Activated CD4-positive, alpha-beta T cell treated with anti-CD3 and anti-CD28 coated beads, Interleukin-2, amount 50 U/mL, for 4 hours (primary cell): ENCODE measurements around the gene ARHGDIB.

ENCODE experiments used
- DNase-seq, 2 experiments: peaks; one replicate each; pipeline ENCODE4 v3.0.0-alpha.2; 2020

Gene ARHGDIB

GRCh38 chr12:14954269-14954668 is 7.1 kb downstream of the ARHGDIB start:
- no peak for DNase-seq

- DNase-seq = no peak
These were observed 7.6 kb downstream of the ARHGDIB start for GRCh38 chr12:14953752-14954151.

- no peak for DNase-seq
These were observed 9.0 kb downstream of the ARHGDIB start for GRCh38 chr12:14952299-14952921.

GRCh38 chr12:14951851-14952250 is 9.6 kb downstream of the ARHGDIB start:
- no peak for DNase-seq

GRCh38 chr12:14950982-14951746 is 10.2 kb downstream of the ARHGDIB start:
- no peak for DNase-seq

GRCh38 chr12:14950421-14950820 is 11.0 kb downstream of the ARHGDIB start:
- DNase-seq = no peak

GRCh38 chr12:14949631-14950030 is 11.8 kb downstream of the ARHGDIB start:
- no peak for DNase-seq

- DNase-seq = peak; percentile 32 to 46
These were observed 12.7 kb downstream of the ARHGDIB start for GRCh38 chr12:14948672-14949071.

- no peak for DNase-seq
These were observed 14.5 kb downstream of the ARHGDIB start for GRCh38 chr12:14946861-14947260.

- DNase-seq = no peak
These were observed 15.2 kb downstream of the ARHGDIB start for GRCh38 chr12:14946162-14946561.

GRCh38 chr12:14942196-14942931 is 19.0 kb downstream of the ARHGDIB start:
- no peak for DNase-seq

GRCh38 chr12:14941369-14941768 is 20.0 kb downstream of the ARHGDIB start:
- DNase-seq = no peak

- DNase-seq = no peak
These were observed 23.1 kb downstream of the ARHGDIB start, which contains the start of gene ERP27 for GRCh38 chr12:14938301-14938700. ERP27 (minus strand) TSS chr12:14938537; CDS start chr12:14938508, 29 bp downstream.

- no peak for DNase-seq
These were observed 23.7 kb downstream of the ARHGDIB start for GRCh38 chr12:14937689-14938088.

GRCh38 chr12:14937014-14937413 is 24.4 kb downstream of the ARHGDIB start:
- DNase-seq = no peak

- no peak for DNase-seq
These were observed 25.1 kb downstream of the ARHGDIB start for GRCh38 chr12:14936224-14936861.

GRCh38 chr12:14935031-14935430 is 26.4 kb downstream of the ARHGDIB start:
- DNase-seq = no peak

GRCh38 chr12:14934511-14934910 is 26.9 kb downstream of the ARHGDIB start:
- no peak for DNase-seq

GRCh38 chr12:14931791-14932560 is 29.4 kb downstream of the ARHGDIB start:
- no peak for DNase-seq

- no peak for DNase-seq
These were observed 30.0 kb downstream of the ARHGDIB start for GRCh38 chr12:14931359-14931758.

GRCh38 chr12:14930299-14930698 is 31.1 kb downstream of the ARHGDIB start:
- DNase-seq = no peak

GRCh38 chr12:14928931-14929330 is 32.5 kb downstream of the ARHGDIB start:
- no peak for DNase-seq
